ENCODE results near the gene CNKSR1.
A peak's percentile ranks its signal among the peaks of the same experiment; 100 is the strongest.

Gene CNKSR1, protein sequence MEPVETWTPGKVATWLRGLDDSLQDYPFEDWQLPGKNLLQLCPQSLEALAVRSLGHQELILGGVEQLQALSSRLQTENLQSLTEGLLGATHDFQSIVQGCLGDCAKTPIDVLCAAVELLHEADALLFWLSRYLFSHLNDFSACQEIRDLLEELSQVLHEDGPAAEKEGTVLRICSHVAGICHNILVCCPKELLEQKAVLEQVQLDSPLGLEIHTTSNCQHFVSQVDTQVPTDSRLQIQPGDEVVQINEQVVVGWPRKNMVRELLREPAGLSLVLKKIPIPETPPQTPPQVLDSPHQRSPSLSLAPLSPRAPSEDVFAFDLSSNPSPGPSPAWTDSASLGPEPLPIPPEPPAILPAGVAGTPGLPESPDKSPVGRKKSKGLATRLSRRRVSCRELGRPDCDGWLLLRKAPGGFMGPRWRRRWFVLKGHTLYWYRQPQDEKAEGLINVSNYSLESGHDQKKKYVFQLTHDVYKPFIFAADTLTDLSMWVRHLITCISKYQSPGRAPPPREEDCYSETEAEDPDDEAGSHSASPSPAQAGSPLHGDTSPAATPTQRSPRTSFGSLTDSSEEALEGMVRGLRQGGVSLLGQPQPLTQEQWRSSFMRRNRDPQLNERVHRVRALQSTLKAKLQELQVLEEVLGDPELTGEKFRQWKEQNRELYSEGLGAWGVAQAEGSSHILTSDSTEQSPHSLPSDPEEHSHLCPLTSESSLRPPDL

DNA sequence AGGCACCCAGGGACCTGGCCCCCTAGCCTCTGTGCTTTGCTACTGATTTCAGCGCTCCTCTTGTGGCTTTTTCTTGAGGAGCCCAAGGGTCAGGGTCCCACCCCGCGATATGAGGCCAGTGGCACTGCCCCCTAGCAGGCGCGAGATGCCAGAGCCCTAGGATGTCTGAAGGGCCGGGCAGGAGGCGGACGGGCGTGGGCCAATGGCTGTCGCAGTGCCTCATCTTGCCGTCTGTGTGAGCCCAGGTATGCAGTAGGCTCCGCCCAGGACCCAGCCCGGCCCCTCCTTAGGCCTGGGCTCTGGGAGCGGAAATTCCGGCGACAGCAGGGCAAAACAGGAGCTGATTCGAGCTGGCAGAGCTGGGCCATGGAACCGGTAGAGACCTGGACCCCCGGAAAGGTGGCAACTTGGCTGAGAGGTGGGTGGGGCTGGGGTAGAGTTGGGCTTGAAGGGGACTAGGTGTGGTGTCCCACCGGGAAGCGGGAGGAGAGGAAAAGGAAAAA, at the start of gene CNKSR1:
Gene CNKSR1, plus strand, starts transcription at position 310 of the 503 bp plus-strand sequence. Its CDS starts 57 bp downstream, at position 367.
- peak within 1 kb of the TSS; percentile 55 for H3K4me3 ChIP-seq (ENCODE audit: low read depth, low read length)

DNA sequence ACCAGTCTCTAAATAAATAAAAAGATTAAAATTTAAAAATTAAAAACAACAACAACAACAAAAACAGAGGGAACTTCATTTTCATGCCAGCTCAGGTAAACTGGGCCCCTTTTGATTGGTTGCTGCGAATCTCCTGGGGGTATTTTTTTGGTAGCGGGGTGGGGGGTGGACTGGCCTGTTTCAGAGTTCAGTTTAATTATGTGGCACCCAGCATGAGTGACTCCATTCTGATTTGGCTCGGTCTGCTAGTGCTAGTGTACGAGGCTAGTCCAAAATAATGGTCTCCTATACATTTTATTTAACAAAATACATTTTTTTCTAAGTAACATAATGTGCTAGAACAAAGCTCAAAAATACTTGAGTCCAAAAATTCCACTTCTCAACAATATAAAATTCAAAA, 47.5 kb upstream of the CNKSR1 start:
- Histone ChIP-seq H3K4me1 (ENCODE audit: control insufficient read depth, insufficient read depth, low read length) (peaks cover 4% of the 10 kb centered on the region), H3K4me3 (ENCODE audit: low read depth, low read length) (no peak overlapping the region), H3K9me3 (ENCODE audit: control insufficient read depth, insufficient read depth, low read length) (no peaks in the 10 kb centered on the region), H3K36me3 (ENCODE audit: control insufficient read depth, insufficient read depth, low read length) (no peaks in the 10 kb centered on the region), H3K27me3 (ENCODE audit: control insufficient read depth, insufficient read depth, low read length) (no peaks in the 10 kb centered on the region), H3K9ac (ENCODE audit: low read depth, low read length) (no peak overlapping the region)

More for the DNA sequence above, at the start of gene CNKSR1:
- H3K27me3 ChIP-seq (ENCODE audit: control insufficient read depth, insufficient read depth, low read length) = no peaks in the 10 kb centered on the region
- no peaks in the 10 kb centered on the region for H3K9me3 ChIP-seq (ENCODE audit: control insufficient read depth, insufficient read depth, low read length)
- peaks cover 2% of the 10 kb centered on the region for H3K4me1 ChIP-seq (ENCODE audit: control insufficient read depth, insufficient read depth, low read length)
- peak within 1 kb of the TSS; percentile 41 for H3K9ac ChIP-seq (ENCODE audit: low read depth, low read length)
- peaks cover 1% of the 10 kb centered on the region for H3K36me3 ChIP-seq (ENCODE audit: control insufficient read depth, insufficient read depth, low read length)

DNA sequence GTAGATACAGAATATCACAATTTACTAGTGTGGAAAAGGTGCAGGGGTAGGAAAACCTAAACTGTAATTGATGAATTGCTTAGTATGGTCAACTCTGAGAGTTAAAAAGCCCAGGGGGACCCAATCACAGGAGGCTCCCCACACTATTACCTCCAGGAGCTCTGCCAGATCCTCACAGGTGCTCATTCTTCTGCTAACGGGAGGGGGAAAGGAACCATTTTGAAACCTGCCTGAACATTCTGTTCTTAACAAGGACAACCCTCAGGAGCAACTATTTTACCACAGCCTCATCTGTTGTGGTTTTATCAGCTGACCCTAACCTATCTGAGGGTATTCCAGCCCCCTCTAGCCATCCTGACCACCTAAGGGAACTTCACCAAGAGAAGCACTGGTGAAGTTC, 46.6 kb upstream of the CNKSR1 start:
- Histone ChIP-seq H3K9ac (ENCODE audit: low read depth, low read length) (no peak overlapping the region), H3K4me3 (ENCODE audit: low read depth, low read length) (no peak overlapping the region), H3K36me3 (ENCODE audit: control insufficient read depth, insufficient read depth, low read length) (no peaks in the 10 kb centered on the region), H3K27me3 (ENCODE audit: control insufficient read depth, insufficient read depth, low read length) (no peaks in the 10 kb centered on the region), H3K9me3 (ENCODE audit: control insufficient read depth, insufficient read depth, low read length) (no peaks in the 10 kb centered on the region), H3K4me1 (ENCODE audit: control insufficient read depth, insufficient read depth, low read length) (peaks cover 4% of the 10 kb centered on the region)

DNA sequence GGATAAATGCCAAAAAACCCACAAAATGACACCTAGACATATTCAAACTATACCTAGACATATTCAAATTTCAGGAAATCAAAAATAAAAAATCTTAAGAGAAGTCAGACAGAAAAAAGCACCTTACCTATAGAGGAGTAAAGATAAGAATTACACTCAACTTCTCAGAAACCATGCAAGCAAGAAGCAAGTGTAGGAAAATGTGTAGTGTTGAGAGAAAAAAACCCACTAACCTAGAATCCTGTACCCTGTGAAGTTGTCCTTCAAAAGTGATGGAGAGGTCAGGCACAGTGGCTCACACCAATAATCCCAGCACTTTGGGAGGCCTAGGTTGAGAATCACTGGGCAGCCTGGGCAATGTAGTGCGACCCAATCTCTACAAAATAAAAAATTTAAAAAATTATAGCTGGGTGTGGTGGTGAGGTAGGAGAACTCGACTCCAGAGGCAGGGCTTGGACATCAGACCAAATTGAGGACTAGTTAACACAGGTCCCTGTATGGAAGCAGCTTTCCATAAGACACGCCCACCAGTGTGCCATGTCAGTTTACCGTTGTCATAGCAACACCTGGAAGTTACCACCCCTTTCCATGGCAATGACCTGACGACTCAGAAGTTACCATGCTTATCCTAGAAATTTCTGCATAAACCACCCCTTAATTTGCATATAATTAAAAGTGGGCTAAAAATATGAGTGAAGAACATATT, 45.0 kb upstream of the CNKSR1 start:
- Histone ChIP-seq H3K36me3 (ENCODE audit: control insufficient read depth, insufficient read depth, low read length) (no peaks in the 10 kb centered on the region), H3K27me3 (ENCODE audit: control insufficient read depth, insufficient read depth, low read length) (no peaks in the 10 kb centered on the region)

DNA sequence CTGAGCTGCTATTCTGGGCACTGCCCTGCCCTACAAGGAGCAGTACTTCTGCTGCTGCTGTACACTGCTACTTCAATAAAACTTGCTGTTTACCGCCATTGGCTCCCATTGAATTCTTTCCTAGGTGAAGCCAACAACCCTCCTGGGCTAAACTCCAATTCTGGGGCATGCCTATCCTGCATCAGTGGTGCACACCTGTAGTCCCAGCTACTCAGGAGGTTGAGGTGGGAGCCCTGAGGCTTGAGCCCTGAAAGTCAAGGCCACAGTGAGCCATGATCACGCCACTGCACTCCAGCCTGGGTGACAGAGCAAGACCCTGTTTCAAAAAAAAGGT, 44.5 kb upstream of the CNKSR1 start:
- Histone ChIP-seq H3K4me3 (ENCODE audit: low read depth, low read length) (no peak overlapping the region), H3K4me1 (ENCODE audit: control insufficient read depth, insufficient read depth, low read length) (no peaks in the 10 kb centered on the region), H3K36me3 (ENCODE audit: control insufficient read depth, insufficient read depth, low read length) (no peaks in the 10 kb centered on the region), H3K27me3 (ENCODE audit: control insufficient read depth, insufficient read depth, low read length) (no peaks in the 10 kb centered on the region), H3K9me3 (ENCODE audit: control insufficient read depth, insufficient read depth, low read length) (no peaks in the 10 kb centered on the region), H3K9ac (ENCODE audit: low read depth, low read length) (no peak overlapping the region)

More for the DNA sequence above, 45.0 kb upstream of the CNKSR1 start:
- Histone ChIP-seq H3K4me3 (ENCODE audit: low read depth, low read length) (no peak overlapping the region), H3K9ac (ENCODE audit: low read depth, low read length) (no peak overlapping the region), H3K9me3 (ENCODE audit: control insufficient read depth, insufficient read depth, low read length) (no peaks in the 10 kb centered on the region), H3K4me1 (ENCODE audit: control insufficient read depth, insufficient read depth, low read length) (no peaks in the 10 kb centered on the region)

DNA sequence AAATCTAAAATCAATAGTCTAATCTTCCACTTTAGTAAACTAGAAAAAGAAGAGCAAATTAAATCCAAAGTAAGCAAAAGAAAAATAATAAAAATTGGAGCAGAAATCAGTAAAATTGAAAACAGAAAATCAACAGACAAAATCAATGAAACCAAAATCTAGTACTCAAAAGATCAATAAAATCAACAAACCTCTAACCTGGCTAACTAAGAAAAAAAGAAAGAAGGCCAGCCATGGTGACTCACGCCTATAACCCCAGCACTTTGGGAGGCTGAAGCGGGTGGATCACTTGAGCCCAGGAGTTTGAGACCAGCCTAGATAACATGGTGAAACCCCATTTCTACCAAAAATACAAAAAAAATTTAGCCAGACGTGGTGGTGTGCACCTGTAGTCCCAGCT, 42.8 kb upstream of the CNKSR1 start:
- H3K9ac ChIP-seq (ENCODE audit: low read depth, low read length) = no peak overlapping the region
- H3K4me1 ChIP-seq (ENCODE audit: control insufficient read depth, insufficient read depth, low read length) = no peaks in the 10 kb centered on the region
- H3K4me3 ChIP-seq (ENCODE audit: low read depth, low read length) = no peak overlapping the region
- H3K9me3 ChIP-seq (ENCODE audit: control insufficient read depth, insufficient read depth, low read length) = no peaks in the 10 kb centered on the region
- no peaks in the 10 kb centered on the region for H3K36me3 ChIP-seq (ENCODE audit: control insufficient read depth, insufficient read depth, low read length)
- no peaks in the 10 kb centered on the region for H3K27me3 ChIP-seq (ENCODE audit: control insufficient read depth, insufficient read depth, low read length)

DNA sequence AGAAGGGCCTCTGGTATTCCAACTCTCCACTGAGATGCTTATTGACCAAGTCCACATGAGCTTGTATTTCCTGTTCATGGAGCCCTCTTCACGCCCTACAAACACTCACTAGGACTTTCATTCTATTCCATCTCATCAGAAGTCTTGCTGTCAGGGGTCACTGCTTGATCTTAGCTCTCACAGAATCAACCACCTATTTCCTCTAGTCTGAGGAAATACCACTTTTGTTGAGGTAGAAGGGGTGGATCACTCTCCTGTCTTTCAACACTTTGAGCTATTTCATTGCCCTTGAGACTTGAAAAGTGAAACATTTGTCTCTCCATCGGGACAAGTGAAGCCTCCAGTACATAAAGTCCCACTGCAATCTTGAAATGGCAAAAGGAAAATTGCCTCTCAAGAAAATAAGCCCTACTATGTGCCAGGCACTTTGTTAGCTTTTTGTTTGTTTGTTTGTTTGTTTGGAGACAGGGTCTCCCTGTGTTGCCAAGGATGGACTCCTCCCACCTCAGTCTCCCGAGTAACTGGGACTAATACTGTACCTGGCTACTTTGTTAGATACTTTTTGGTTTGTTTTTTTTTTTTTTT, 38.2 kb upstream of the CNKSR1 start:
- no peaks in the 10 kb centered on the region for H3K36me3 ChIP-seq (ENCODE audit: control insufficient read depth, insufficient read depth, low read length)
- no peak overlapping the region for H3K4me3 ChIP-seq (ENCODE audit: low read depth, low read length)
- H3K9me3 ChIP-seq (ENCODE audit: control insufficient read depth, insufficient read depth, low read length) = no peaks in the 10 kb centered on the region
- no peaks in the 10 kb centered on the region for H3K27me3 ChIP-seq (ENCODE audit: control insufficient read depth, insufficient read depth, low read length)
- H3K9ac ChIP-seq (ENCODE audit: low read depth, low read length) = no peak overlapping the region
- H3K4me1 ChIP-seq (ENCODE audit: control insufficient read depth, insufficient read depth, low read length) = no peaks in the 10 kb centered on the region

DNA sequence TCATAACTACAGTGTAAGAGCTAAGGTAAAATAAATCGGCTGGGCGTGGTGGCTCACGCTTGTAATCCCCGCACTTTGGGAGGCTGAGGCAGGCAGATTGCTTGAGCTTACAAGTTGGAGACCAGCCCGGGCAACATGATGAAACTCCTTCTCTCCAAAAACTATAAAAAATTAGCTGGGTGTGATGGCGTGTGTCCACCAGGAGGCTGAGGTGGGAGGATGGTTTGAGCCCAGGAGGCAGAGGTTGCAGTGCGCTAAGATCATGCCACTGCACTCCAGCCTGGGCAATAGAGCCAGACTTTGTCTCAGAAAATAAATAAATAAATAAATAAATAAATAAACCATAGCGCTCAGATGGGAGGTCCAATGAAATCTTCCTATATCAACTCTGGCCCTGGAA, 35.1 kb upstream of the CNKSR1 start:
- Histone ChIP-seq H3K9me3 (ENCODE audit: control insufficient read depth, insufficient read depth, low read length) (no peaks in the 10 kb centered on the region), H3K9ac (ENCODE audit: low read depth, low read length) (no peak overlapping the region), H3K4me3 (ENCODE audit: low read depth, low read length) (no peak overlapping the region), H3K27me3 (ENCODE audit: control insufficient read depth, insufficient read depth, low read length) (peaks cover 12% of the 10 kb centered on the region), H3K4me1 (ENCODE audit: control insufficient read depth, insufficient read depth, low read length) (no peaks in the 10 kb centered on the region), H3K36me3 (ENCODE audit: control insufficient read depth, insufficient read depth, low read length) (no peaks in the 10 kb centered on the region)

DNA sequence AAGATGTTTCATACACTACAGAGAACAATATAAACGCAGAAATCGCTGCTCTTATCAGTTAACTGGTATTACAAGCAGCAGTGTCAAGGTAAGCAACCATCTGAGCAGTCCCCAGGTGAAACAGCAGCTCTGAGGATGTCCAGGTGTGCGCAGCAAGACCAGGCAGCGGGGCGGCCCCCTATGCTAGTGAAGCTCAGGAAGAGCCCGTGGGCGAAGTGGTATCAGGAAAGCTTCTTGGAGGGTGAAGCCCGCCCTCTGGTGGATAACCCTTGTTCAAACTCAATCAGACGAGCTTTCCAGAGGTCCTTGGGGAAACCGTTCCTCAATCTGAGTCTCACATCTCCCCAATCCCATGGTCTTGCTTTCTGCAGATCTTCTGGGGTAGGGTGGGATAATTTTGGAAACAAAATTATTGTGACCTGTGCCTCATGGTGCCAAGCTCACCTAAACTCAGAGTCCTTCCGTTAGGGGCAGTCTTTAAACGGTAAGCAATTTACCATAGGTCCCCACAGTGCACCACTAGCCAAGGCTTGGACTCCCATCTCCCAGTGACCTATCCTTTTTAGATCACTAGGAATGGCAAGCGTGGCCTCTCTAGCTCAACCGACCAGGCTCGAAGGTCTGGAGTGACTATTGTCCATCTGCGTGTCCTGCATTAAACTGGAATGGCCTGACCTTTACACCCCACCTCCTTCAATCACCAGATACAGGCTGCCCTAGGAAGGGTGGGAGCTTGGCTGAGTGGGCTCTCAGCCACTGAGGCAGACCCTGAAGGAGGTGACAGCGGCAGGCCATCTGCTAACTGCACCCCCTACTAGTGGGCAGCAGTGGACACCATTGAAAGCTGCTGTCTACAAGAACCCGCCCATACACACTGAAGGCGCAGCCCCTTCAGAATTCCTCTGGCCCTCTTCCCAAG, 32.0 kb upstream of the CNKSR1 start:
- H3K27me3 ChIP-seq (ENCODE audit: control insufficient read depth, insufficient read depth, low read length) = peaks cover 31% of the 10 kb centered on the region
- no peaks in the 10 kb centered on the region for H3K36me3 ChIP-seq (ENCODE audit: control insufficient read depth, insufficient read depth, low read length)
- H3K4me1 ChIP-seq (ENCODE audit: control insufficient read depth, insufficient read depth, low read length) = no peaks in the 10 kb centered on the region
- no peak overlapping the region for H3K4me3 ChIP-seq (ENCODE audit: low read depth, low read length)
- H3K9ac ChIP-seq (ENCODE audit: low read depth, low read length) = no peak overlapping the region
- no peaks in the 10 kb centered on the region for H3K9me3 ChIP-seq (ENCODE audit: control insufficient read depth, insufficient read depth, low read length)

DNA sequence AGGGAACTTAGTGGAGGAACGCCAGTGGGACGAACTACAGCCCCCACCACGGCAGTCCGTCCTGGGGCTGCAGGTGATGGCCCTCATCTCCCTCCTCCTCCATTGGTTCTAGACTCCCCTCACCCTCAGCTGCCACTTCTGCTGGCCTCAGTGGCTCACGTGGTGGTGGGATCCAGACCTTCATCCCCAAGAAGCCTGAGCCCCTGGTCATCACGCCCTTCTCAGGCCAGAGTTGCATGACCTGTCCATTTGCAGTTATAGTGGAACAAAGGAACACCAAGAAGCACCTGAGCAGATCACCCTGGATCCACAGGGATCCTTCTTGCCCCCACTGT, 31.4 kb upstream of the CNKSR1 start:
- Histone ChIP-seq H3K4me3 (ENCODE audit: low read depth, low read length) (no peak overlapping the region), H3K4me1 (ENCODE audit: control insufficient read depth, insufficient read depth, low read length) (no peaks in the 10 kb centered on the region), H3K9me3 (ENCODE audit: control insufficient read depth, insufficient read depth, low read length) (no peaks in the 10 kb centered on the region), H3K36me3 (ENCODE audit: control insufficient read depth, insufficient read depth, low read length) (no peaks in the 10 kb centered on the region), H3K9ac (ENCODE audit: low read depth, low read length) (no peak overlapping the region), H3K27me3 (ENCODE audit: control insufficient read depth, insufficient read depth, low read length) (peaks cover 36% of the 10 kb centered on the region)

DNA sequence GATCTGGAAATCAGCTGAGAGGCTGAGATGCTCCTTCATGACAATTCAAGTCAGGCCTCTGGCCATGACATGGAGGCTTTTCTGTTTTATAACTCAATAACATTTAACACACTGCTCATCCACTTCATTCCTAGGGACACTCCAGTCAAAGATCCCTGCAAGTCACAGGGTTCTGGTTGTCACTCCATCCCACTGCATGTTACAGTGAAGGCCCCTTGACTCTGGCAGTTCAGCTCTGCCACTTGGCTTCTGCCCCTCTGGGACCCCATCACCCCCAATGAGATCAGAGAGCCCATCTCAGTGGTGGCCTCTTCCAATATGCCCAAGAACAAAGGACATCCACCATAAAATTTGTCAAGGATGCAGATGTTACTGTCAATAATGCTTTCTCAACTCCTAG, 28.4 kb upstream of the CNKSR1 start:
- no peaks in the 10 kb centered on the region for H3K36me3 ChIP-seq (ENCODE audit: control insufficient read depth, insufficient read depth, low read length)
- H3K4me3 ChIP-seq (ENCODE audit: low read depth, low read length) = no peak overlapping the region
- no peaks in the 10 kb centered on the region for H3K9me3 ChIP-seq (ENCODE audit: control insufficient read depth, insufficient read depth, low read length)
- H3K27me3 ChIP-seq (ENCODE audit: control insufficient read depth, insufficient read depth, low read length) = peaks cover 59% of the 10 kb centered on the region
- H3K9ac ChIP-seq (ENCODE audit: low read depth, low read length) = no peak overlapping the region
- H3K4me1 ChIP-seq (ENCODE audit: control insufficient read depth, insufficient read depth, low read length) = no peaks in the 10 kb centered on the region
